GM19043 (cell line): ENCODE results near the gene DIRAS1.

Experiments used
- ATAC-seq: cut with Tn5 transposase; IDR thresholded peaks from one replicate; pipeline ENCODE4 v1.9.1; 2021; ENCODE audit warnings: low read depth; ENCODE audit not compliant: unreplicated experiment

DIRAS1 gene

GRCh38 chr19:2755811-2756210, 34.6 kb upstream of the DIRAS1 start:
- no peak for ATAC-seq

GRCh38 chr19:2755448-2755705, 34.2 kb upstream of the DIRAS1 start:
- no peak for ATAC-seq

- ATAC-seq = no peak
These were observed 33.7 kb upstream of the DIRAS1 start for GRCh38 chr19:2754659-2755447.

- ATAC-seq = no peak
These were observed 30.3 kb upstream of the DIRAS1 start for GRCh38 chr19:2751438-2751830.

DNA sequence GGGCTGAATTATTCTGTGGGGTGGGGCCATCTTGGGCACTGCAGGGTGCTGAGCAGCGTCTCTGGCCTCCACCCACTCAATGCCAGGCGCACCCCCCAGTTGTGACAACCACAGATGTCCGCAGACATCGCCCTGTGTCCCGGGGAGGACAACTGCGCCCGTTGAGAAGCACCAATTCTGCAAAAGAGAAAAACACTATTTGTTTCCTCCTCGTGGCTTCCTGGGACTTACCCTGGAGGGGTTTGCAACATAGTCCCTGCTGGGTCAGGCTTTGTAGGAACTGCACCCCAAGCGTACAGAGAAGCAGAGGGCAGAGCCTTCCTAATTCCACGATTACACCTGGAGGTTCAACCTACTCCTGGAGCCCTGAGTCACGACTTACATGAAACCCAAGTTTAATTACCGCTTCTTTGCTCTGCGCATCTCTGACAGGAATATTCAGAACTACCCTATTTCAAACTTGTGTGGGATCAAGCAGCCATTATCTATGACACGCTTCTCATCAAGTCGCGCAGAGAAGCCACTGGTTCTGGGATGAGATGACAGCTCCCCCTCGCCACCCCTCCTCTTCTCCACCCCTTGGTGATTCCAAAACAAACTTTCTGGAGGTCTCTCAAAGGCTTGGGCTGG, 29.8 kb upstream of the DIRAS1 start:
- no peak for ATAC-seq

- no peak for ATAC-seq
These were observed 26.2 kb upstream of the DIRAS1 start for GRCh38 chr19:2747349-2747748.

- no peak for ATAC-seq
These were observed 22.9 kb upstream of the DIRAS1 start for GRCh38 chr19:2744113-2744512.

GRCh38 chr19:2743099-2743498, 21.9 kb upstream of the DIRAS1 start:
- ATAC-seq = no peak

GRCh38 chr19:2740314-2740656, 19.1 kb upstream of the DIRAS1 start:
- ATAC-seq = no peak

DNA sequence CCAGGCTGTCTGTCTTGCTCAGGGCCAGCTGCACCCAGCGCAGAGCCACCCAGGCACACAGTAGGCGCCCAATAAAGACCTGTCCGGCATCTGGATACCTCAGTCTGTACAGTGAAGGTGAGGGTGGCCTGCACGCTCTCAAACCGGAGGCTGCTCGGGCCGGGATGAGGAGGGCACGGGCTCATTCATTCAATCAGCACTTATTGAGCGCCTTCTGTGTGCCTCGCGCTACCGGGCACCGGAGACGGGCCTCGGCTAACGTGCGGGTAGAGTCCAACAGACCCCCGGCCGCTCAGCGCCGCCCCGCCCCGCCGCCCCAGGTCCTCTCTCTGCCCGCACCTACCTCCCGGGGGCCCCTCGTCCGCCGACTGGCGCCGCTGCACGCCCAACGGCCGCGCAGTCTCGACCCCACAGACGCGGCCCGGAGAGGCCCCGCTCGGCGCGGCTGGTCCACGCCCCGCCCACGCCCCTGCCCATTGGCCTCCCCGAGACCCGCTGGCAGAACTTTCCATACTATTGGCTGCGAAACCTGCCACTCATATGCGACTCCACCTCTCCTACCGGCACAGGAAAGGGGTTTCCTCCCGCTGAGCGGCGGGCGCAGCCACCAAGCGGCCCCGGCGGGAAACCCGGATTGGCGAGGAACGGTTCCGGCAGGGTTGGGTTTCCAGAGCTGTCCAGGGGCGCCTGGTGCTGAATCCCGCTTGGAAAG, 18.6 kb upstream of the DIRAS1 start, which contains the start of gene SLC39A3:
Gene SLC39A3, minus strand, starts transcription at position 416 of the 712 bp plus-strand sequence. CDS start 2,760 bp downstream, outside the sequence.
- peak; percentile 88 for ATAC-seq

GRCh38 chr19:2736550-2737190, 15.5 kb upstream of the DIRAS1 start:
- no peak for ATAC-seq

DNA sequence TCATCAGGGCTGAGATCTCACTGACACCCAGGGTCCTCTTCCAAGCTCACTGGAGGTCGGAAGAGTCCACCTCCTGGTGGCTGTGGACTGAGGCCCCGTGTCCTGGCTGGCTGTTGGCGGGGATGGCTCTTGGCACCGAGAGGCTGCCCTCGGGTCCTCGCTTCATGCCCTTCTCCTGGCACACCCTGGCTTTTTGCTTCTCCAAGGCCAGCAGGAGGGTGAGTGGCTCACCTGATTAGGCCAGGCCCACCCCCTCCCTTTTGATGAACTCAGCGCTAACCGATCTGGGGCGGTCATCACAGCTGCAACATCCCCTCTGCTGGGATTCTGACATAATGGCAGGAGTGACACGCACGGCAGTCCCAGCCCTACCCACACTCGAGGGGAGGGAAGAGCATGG, 14.2 kb upstream of the DIRAS1 start:
- ATAC-seq = no peak

- no peak for ATAC-seq
These were observed 13.6 kb upstream of the DIRAS1 start for GRCh38 chr19:2734589-2735288.

DNA sequence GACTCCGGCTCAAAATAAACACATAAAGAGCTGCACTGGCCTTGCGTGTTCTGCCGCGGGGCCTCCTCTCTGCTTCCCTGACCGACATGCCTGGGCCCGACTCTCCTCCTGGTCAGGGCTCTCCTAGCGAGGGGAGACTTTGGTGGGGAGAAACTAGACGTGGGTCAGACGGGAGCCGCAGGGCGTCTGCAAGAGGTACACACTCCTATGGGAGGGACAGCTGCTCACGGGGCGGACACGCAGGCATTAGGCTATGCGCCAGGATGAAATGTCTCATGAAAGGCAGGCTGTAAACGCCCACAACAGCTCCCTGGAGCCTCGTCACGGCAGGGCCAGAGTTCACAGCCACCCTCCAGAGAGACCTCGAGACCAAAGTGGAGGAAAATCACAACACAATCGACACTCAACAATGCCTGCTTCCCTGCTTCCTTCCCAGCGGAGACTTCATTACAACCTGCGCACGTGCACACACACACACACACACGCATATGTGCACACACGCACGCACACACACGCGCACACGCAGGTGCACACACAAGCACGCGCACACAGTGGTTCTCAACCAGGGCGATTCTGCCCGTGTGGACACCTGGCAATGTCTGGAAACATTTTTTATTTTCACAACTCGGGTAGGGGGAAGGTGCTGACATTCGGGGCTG, 12.9 kb upstream of the DIRAS1 start:
- no peak for ATAC-seq

- ATAC-seq = no peak
These were observed 11.7 kb upstream of the DIRAS1 start for GRCh38 chr19:2732883-2733282.

- ATAC-seq = no peak
These were observed 11.1 kb upstream of the DIRAS1 start for GRCh38 chr19:2732157-2732725.

GRCh38 chr19:2731181-2731995, 10.2 kb upstream of the DIRAS1 start:
- ATAC-seq = no peak

DNA sequence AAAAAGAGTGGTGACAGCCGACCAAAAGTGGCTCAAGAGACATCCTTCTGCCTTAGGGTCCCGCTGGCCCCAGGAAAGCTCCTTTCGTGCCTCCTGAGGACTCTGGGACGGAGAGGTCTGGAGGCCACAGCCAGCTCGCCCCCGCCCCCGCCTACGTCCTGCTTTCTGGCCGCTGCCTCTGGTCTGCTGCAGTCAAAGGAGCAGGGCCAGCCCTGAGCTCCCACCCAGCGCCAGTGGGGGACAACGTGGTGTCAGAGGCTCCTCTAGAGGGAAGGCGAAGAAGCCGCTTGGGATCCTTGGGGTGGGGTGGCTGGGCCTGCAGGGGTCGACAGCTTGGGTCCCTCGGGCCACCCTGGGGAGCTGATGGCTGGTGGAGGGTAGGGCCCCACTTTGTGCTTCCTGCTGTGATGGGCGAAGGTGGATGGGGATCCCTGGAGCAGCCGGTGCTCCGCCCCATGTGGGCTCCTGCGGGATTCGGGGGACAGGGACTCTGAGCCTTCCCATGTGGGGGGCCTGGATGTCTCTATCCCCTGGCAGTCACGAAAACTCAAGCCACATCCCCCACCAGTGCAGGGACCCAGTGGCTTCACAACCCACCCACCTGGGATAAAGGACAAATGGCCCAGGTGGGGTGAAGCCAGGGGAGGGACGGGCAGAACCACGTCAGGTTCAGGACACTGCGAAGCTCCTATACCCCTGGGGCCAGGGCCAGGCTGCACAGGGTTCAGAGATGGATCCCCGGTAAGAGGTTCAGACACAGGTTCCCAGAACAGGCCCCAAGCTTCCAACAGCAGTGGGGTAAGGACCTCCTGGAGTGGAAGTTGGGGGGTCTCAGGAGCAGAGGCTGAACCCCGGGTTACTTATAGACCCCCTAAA, 9.0 kb upstream of the DIRAS1 start:
- no peak for ATAC-seq
